Measurements from ENCODE around the gene CPLX1.
"Not testable (repeated sequence)": the region's sequence is repeated elsewhere in the genome, so short reads cannot be mapped to it uniquely, and the experiment has no call there.

The CPLX1 gene

GRCh38 chr4:790466-790820 is 35.5 kb downstream of the CPLX1 start:
- no peak for DNase-seq

GRCh38 chr4:789571-790465 is 36.1 kb downstream of the CPLX1 start:
- DNase-seq, result no peak

GRCh38 chr4:788636-789297 is 37.2 kb downstream of the CPLX1 start:
- no peak for DNase-seq

GRCh38 chr4:788006-788635 is 37.8 kb downstream of the CPLX1 start:
- DNase-seq, result no peak

GRCh38 chr4:787561-787981 is 38.4 kb downstream of the CPLX1 start:
- DNase-seq, result no peak

GRCh38 chr4:786861-787300 is 39.0 kb downstream of the CPLX1 start:
- DNase-seq, result no peak

GRCh38 chr4:786074-786741 is 39.7 kb downstream of the CPLX1 start:
- no peak for DNase-seq

GRCh38 chr4:785332-786073 is 40.4 kb downstream of the CPLX1 start:
- DNase-seq, result no peak

- DNase-seq, result no peak
These were observed 41.3 kb downstream of the CPLX1 start for GRCh38 chr4:784401-785331.

- DNase-seq, result peak; percentile 90
These were observed 44.3 kb downstream of the CPLX1 start for GRCh38 chr4:781493-782216.

GRCh38 chr4:780716-781492 is 45.0 kb downstream of the CPLX1 start:
- DNase-seq, result no peak

- not testable (repeated sequence) for DNase-seq
These were observed 45.7 kb downstream of the CPLX1 start for GRCh38 chr4:780255-780654.

- DNase-seq, result no peak
These were observed 46.4 kb downstream of the CPLX1 start for GRCh38 chr4:779555-779954.

- DNase-seq, result no peak
These were observed 48.2 kb downstream of the CPLX1 start for GRCh38 chr4:777520-778262.

GRCh38 chr4:776743-777441 is 49.0 kb downstream of the CPLX1 start:
- no peak for DNase-seq

GRCh38 chr4:775485-775884 is 50.4 kb downstream of the CPLX1 start:
- DNase-seq, result not testable (repeated sequence)

- DNase-seq, result not testable (repeated sequence)
These were observed 51.4 kb downstream of the CPLX1 start for GRCh38 chr4:774419-775092.

- no peak for DNase-seq
These were observed 52.7 kb downstream of the CPLX1 start for GRCh38 chr4:773214-773613.
